ENCODE measurements around the gene ZNF688. TPM values are rescaled to one million over a fixed set of nuclear protein-coding genes. Genes with fewer than 3 reads are reported as not detected.

ZNF688 gene
- 10 to 100 TPM; 14.2 to 19.7 (median 17.7) TPM for polyA plus RNA-seq (ENCODE audit: insufficient read length in 3 of 3)
- long read RNA-seq, donor 1, transcript ZNF688-201 (3 exons, 2,506 nt) = major isoform, 6 of 8 reads
- long read RNA-seq, donor 1, partial matches to known transcripts = 0 of 8 reads
- long read RNA-seq, donor 1, other reads (novel, unspliced or antisense) = 0 of 8 reads
- long read RNA-seq, donor 2, transcript ZNF688-201 (3 exons, 2,506 nt) = major isoform, 6 of 8 reads
- long read RNA-seq, donor 2, partial matches to known transcripts = 0 of 8 reads
- long read RNA-seq, donor 2, other reads (novel, unspliced or antisense) = 0 of 8 reads
- long read RNA-seq, donor 3, transcript ZNF688-201 (3 exons, 2,506 nt) = major isoform, 7 of 8 reads
- long read RNA-seq, donor 3, partial matches to known transcripts = 0 of 8 reads
- long read RNA-seq, donor 3, other reads (novel, unspliced or antisense) = 0 of 8 reads
- long read RNA-seq, donor 4, transcript ZNF688-201 (3 exons, 2,506 nt) = major isoform, 9 of 14 reads
- long read RNA-seq, donor 4, partial matches to known transcripts = 0 of 14 reads
- long read RNA-seq, donor 4, other reads (novel, unspliced or antisense) = 0 of 14 reads
- long read RNA-seq, donor 5, transcript ZNF688-201 (3 exons, 2,506 nt) = major isoform, 5 of 10 reads
- long read RNA-seq, donor 5, partial matches to known transcripts = 0 of 10 reads
- long read RNA-seq, donor 5, other reads (novel, unspliced or antisense) = 0 of 10 reads
- long read RNA-seq, donor 6, partial matches to known transcripts = 0 of 6 reads
- long read RNA-seq, donor 6, other reads (novel, unspliced or antisense) = 0 of 6 reads
- long read RNA-seq, donor 7, transcript ZNF688-201 (3 exons, 2,506 nt) = major isoform, 8 of 15 reads
- long read RNA-seq, donor 7, partial matches to known transcripts = 0 of 15 reads
- long read RNA-seq, donor 7, other reads (novel, unspliced or antisense) = 0 of 15 reads
- long read RNA-seq, donor 8, partial matches to known transcripts = 0 of 4 reads
- long read RNA-seq, donor 8, other reads (novel, unspliced or antisense) = 0 of 4 reads
- long read RNA-seq, donor 9, transcript ZNF688-201 (3 exons, 2,506 nt) = major isoform, 7 of 10 reads
- long read RNA-seq, donor 9, partial matches to known transcripts = 0 of 10 reads
- long read RNA-seq, donor 9, other reads (novel, unspliced or antisense) = 0 of 10 reads
- long read RNA-seq, donor 10, transcript ZNF688-201 (3 exons, 2,506 nt) = major isoform, 5 of 8 reads
- long read RNA-seq, donor 10, partial matches to known transcripts = 0 of 8 reads
- long read RNA-seq, donor 10, other reads (novel, unspliced or antisense) = 0 of 8 reads
- long read RNA-seq, donor 11, transcript ZNF688-201 (3 exons, 2,506 nt) = major isoform, 7 of 9 reads
- long read RNA-seq, donor 11, partial matches to known transcripts = 0 of 9 reads
- long read RNA-seq, donor 11, other reads (novel, unspliced or antisense) = 0 of 9 reads
- long read RNA-seq, donor 12, partial matches to known transcripts = 0 of 8 reads
- long read RNA-seq, donor 12, other reads (novel, unspliced or antisense) = 0 of 8 reads
- long read RNA-seq, donor 13, partial matches to known transcripts = 0 of 3 reads
- long read RNA-seq, donor 13, other reads (novel, unspliced or antisense) = 0 of 3 reads
- long read RNA-seq, donor 14 = 0 reads
- long read RNA-seq, donor 15 = 0 reads
- long read RNA-seq, donor 16, transcript ZNF688-201 (3 exons, 2,506 nt) = major isoform, 14 of 14 reads
- long read RNA-seq, donor 16, partial matches to known transcripts = 0 of 14 reads
- long read RNA-seq, donor 16, other reads (novel, unspliced or antisense) = 0 of 14 reads

GRCh38 chr16:30571445-30572322 is at the start of gene ZNF688:
ZNF688 (minus strand) TSS chr16:30571714; CDS start chr16:30571629, 85 bp downstream.
- DNase-seq = peak; percentile 99

GRCh38 chr16:30620169-30620568 is 48.7 kb upstream of the ZNF688 start:
- DNase-seq = no peak

DNA sequence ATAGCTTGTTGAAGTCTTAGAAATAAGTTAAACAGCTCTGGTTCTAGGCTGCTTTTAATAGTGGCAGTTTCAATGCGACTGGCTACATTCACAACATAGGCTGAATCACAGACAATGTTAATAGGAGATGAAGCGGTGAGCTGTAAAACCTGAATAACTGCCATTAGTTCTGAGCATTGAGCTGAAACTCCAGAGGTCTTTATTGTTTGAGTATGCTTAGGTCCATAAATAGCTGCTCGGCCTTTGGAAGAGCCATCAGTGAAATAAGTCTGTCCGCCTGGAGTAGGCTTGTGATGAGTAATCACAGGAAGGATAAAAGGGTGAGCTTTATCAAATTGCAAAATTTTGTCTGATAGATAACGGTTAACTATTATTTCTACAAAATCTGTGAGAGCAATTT is 48.1 kb upstream of the ZNF688 start:
- no peak for DNase-seq

DNA sequence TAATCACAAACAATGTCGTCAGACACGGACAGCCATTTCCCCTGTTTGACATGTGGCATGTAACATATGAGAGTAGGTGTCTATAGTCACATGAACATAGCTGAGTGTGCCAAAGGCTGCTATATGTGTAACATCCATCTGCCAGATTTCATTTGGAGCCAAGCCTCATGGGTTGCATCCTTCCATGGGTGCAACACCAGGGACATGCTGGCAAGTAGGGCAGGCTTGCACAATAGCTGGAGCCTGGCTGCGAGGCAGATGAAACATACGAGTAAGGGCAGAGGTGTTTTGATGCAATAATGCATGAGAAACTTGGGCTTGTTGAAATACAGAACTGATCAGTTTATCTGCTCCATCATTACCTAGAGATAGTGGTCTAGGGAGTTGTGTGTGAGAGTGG is 47.7 kb upstream of the ZNF688 start:
- no peak for DNase-seq

- DNase-seq = no peak
Observed at GRCh38 chr16:30615358-30616091, 44.0 kb upstream of the ZNF688 start.

GRCh38 chr16:30609926-30610839 is 38.7 kb upstream of the ZNF688 start, which contains the start of gene ZNF689:
ZNF689 (minus strand) TSS chr16:30610389; CDS start chr16:30610041, 348 bp downstream.
- DNase-seq = peak; percentile 99

DNA sequence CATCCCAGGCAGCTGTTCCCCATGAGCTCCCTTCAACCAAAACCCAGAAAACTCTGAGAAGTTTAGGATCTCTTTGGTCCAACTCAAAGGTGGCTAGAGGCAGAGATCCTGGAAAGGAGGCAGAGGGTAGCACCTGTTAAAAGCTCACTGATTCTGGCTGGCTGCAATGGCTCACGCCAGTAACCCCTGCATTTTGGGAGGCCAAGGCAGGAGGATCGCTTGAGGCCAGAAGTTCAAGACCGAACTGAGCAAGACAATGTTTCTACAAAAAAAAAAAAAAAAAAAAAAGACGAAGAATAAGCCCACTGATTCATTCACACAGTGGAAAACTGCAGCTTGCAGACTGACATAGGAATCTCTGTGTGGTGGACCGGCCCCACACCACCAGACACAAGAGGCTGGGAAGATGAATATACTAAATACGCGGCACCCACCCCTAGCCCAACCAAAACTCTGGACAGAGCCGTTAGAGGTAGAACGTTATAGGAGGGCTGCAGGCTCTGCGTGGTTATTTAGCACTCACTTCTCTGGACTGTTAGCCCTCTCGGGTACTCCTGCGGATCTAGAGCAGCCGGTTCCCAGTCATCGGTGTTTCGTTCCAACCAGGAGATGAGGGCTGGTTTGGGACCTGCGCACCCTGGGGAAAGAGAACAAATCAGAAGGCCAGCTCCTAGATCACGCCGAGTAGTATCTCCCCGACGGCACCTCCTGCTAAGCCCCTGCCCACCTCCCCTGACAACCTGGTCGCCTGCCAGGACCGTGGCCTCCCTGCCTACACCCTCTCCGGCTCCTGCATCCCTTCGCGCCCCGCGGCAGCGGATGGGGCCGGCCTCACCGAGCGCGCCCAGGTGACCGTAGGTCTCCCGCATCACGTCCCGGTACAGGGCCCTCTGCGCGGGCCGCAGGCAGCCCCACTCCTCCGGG is 37.8 kb upstream of the ZNF688 start:
- no peak for DNase-seq

GRCh38 chr16:30606004-30606403 is 34.5 kb upstream of the ZNF688 start:
- no peak for DNase-seq

DNA sequence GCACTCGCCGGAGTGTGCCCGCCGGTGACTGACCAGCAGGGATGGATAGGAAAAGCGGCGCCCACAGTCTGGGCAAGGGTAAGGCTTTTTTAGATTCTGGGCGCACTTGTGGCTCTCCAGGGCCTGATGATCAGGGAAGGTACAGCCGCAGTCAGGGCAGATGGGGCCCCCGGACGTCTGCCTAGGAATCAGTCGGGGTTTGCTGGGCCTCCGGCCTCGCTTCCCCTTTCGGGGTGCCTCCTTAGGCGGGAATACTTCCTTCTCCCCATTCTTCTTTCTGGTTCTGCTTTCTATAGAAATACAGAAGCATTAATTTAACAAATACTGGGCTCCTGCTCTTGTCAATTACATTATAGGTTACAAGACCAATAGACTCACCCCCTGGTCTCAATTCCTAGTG is 33.6 kb upstream of the ZNF688 start:
- no peak for DNase-seq

DNA sequence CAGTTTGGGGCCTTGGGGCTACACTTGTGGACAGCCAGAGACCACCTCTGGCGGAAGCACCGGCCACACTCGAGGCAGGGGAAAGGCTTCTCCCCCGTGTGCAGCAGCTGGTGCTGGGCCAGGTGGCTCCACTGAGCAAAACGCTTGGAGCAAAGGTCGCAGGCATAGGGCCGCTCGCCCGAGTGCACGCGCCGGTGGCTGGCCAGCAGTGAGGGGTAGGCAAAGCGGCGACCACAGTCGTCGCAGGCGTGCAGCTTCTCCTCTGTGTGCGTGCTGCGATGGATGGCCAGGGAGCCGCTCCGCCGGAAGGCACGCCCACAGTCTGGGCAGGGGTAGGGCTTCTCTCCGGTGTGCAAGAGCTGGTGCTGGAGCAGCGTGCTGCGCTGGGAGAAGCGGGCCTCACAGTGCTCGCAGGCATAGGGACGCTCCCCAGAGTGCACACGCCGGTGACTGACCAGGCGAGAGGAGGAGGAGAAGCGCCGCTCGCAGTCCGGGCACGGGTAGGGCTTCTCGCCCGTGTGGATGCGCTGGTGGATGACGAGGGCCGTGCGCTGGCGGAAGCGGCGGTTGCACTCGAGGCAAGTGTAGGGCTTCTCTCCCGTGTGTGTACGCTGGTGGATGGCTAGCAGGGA is 32.9 kb upstream of the ZNF688 start:
- DNase-seq = no peak

DNA sequence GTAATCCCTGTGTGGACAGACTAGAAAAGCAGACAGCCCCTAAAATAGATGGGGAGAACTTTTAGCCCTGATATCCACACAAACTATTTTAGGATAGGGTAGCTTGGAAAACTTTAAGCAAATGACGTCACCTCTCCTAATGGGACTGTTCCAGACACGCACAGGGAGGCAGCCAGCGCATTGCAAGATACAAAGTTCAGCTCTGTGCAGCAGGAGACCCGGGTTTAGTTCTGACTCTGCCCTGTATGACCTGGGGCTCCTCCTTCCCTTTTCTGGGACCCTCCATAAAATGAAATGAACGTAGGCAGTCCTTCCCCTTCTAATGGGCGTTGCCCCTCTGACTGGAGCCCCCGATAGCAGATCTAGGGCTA is 32.4 kb upstream of the ZNF688 start:
- DNase-seq = no peak

GRCh38 chr16:30602616-30603277 is 31.2 kb upstream of the ZNF688 start:
- DNase-seq = no peak

DNA sequence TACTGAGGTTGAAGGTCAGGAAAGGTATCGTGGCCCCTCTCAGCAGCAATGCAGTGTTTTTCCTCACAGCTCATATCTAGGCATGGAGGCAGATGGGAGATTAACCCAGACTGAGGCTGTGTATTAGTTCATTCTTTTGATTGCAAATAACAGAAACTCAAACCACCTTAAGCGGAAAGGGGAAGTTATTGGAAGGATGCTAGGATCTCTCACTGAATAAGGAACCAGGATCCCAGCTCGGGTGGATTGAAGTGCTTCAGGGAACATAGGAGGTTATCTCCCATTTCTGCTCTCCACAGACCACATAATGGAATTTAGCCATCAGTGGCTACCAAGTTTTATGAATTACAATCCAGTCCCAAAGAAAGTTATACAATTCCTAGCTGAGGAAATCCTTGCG is 30.5 kb upstream of the ZNF688 start:
- no peak for DNase-seq

- no peak for DNase-seq
Observed at GRCh38 chr16:30600929-30601328, 29.4 kb upstream of the ZNF688 start.

DNA sequence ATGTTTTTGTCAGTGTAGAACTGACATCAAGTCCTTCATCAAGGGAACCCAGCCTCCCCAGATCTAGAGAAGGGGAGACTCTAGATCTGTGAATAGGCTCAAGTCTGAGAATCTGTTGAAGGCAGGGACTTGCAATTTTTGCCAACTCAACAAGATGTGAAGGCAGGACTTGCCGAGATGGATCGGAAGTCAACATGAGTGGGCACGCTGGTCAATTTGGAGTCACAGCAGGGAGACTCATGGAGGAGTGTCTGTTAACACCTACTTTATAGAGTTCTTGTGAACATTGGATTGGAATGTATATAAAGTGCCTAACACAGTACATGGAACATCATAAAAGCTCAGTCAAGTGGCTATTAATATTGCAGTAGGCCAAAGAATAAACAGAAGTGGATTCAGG is 28.7 kb upstream of the ZNF688 start:
- no peak for DNase-seq

- no peak for DNase-seq
Observed at GRCh38 chr16:30592871-30593270, 21.4 kb upstream of the ZNF688 start.
